ENCODE data around the gene COL20A1. TPM values are rescaled to one million over a fixed set of nuclear protein-coding genes. Genes with fewer than 3 reads are reported as not detected.

Gene COL20A1
- total RNA-seq, 2 donors from 2014 or later: 7.1 TPM; not detected in 1

GRCh38 chr20:63269724-63270123 is 23.3 kb upstream of the COL20A1 start:
- DNase-seq (ENCODE audit: low spot score): no peak
- intact Hi-C loops (cut with DNase I): no loop called here
- Histone ChIP-seq H3K36me3 (no peaks in the 10 kb centered on the region), H3K27me3 (replicated peaks; ENCODE audit: insufficient read depth) (peaks cover 2% of the 10 kb centered on the region), H3K27ac (no peak overlapping the region), H3K4me3 (no peak overlapping the region), H3K9me3 (no peaks in the 10 kb centered on the region), H3K4me1 (replicated peaks) (no peaks in the 10 kb centered on the region)
- TF ChIP-seq POLR2AphosphoS5 (IDR thresholded peaks at IDR 0.05) (no peak), POLR2A (IDR thresholded peaks at IDR 0.05) (no peak), CTCF (IDR thresholded peaks at IDR 0.05) (no peak)
- WGBS: 95% methylated on average over 9 of the region's 9 CpGs

GRCh38 chr20:63270606-63271325 is 22.2 kb upstream of the COL20A1 start:
- H3K4me3 ChIP-seq: no peak overlapping the region
- 90% methylated on average over 9 of the region's 9 CpGs for WGBS
- peaks cover 2% of the 10 kb centered on the region for H3K27me3 ChIP-seq (replicated peaks; ENCODE audit: insufficient read depth)
- no peaks in the 10 kb centered on the region for H3K36me3 ChIP-seq
- intact Hi-C loops (cut with DNase I): no loop called here
- H3K9me3 ChIP-seq: no peaks in the 10 kb centered on the region
- no peak for TF ChIP-seq POLR2A (IDR thresholded peaks at IDR 0.05)
- TF ChIP-seq POLR2AphosphoS5 (IDR thresholded peaks at IDR 0.05): no peak
- no peak for TF ChIP-seq CTCF (IDR thresholded peaks at IDR 0.05)
- no peak overlapping the region for H3K27ac ChIP-seq
- H3K4me1 ChIP-seq (replicated peaks): no peaks in the 10 kb centered on the region
- DNase-seq (ENCODE audit: low spot score): no peak

GRCh38 chr20:63272105-63273058 is 20.6 kb upstream of the COL20A1 start, which contains the start of gene ARFGAP1:
TSS of gene ARFGAP1 (plus strand) at chr20:63272813. CDS start at chr20:63275581, 2,768 bp downstream.
- peaks cover 0 to 11% of the 10 kb centered on the region in 2 donors for H3K36me3 ChIP-seq
- no peaks in the 10 kb centered on the region for H3K9me3 ChIP-seq
- H3K27me3 ChIP-seq (replicated peaks; ENCODE audit: insufficient read depth): no peaks in the 10 kb centered on the region
- WGBS: 1% methylated on average over 70 of the region's 97 CpGs
- peak; percentile 88 for DNase-seq (ENCODE audit: low spot score)
- peak within 1 kb of the TSS; percentile 90 to 100 for H3K4me3 ChIP-seq
- peak; percentile 86 for TF ChIP-seq POLR2AphosphoS5 (IDR thresholded peaks at IDR 0.05)
- TF ChIP-seq CTCF (IDR thresholded peaks at IDR 0.05): no peak
- peak; percentile 66 for TF ChIP-seq POLR2A (IDR thresholded peaks at IDR 0.05)
- intact Hi-C loops (cut with DNase I): no loop called here
- H3K4me1 ChIP-seq (replicated peaks): no peaks in the 10 kb centered on the region
- peak within 1 kb of the TSS; percentile 75 to 80 for H3K27ac ChIP-seq

GRCh38 chr20:63273059-63273579 is 19.9 kb upstream of the COL20A1 start:
- Histone ChIP-seq H3K27me3 (replicated peaks; ENCODE audit: insufficient read depth) (no peaks in the 10 kb centered on the region), H3K36me3 (peaks cover 0 to 11% of the 10 kb centered on the region in 2 donors), H3K4me1 (replicated peaks) (no peaks in the 10 kb centered on the region), H3K27ac (peak overlapping the region; percentile 75 to 80), H3K9me3 (no peaks in the 10 kb centered on the region), H3K4me3 (peak overlapping the region; percentile 90 to 100)
- no peak for DNase-seq (ENCODE audit: low spot score)
- no peak for TF ChIP-seq POLR2A (IDR thresholded peaks at IDR 0.05)
- WGBS: under 1% methylated on average over 18 of the region's 37 CpGs
- intact Hi-C loops (cut with DNase I): no loop called here

Measured in prostate gland (tissue), 2 donors.